ENCODE data around the gene SLC48A1.

GRCh38 chr12:47807338-47807737 lies 34.3 kb downstream of the SLC48A1 start:
- TF ChIP-seq POLR2A (IDR thresholded peaks at IDR 0.05; ENCODE audit: low read depth, low read length) (no peak), CTCF (IDR thresholded peaks at IDR 0.05; ENCODE audit: extremely low read depth in 1 of 2, insufficient read depth in 1 of 2, low read depth in 1 of 2, low read length in 2 of 2) (no peak)

All from endothelial cell of umbilical vein (primary cell).